HG03575 (cell line): Measurements from ENCODE around the gene CCDC167.

Experiments used
- ATAC-seq: cut with Tn5 transposase; IDR thresholded peaks from one replicate; pipeline ENCODE4 v1.9.1; 2021; ENCODE audit not compliant: unreplicated experiment, insufficient number of reproducible peaks, low FRiP score; ENCODE audit errors: extremely low read depth

Gene CCDC167

GRCh38 chr6:37492991-37493660 is 6.6 kb downstream of the CCDC167 start:
- ATAC-seq, result no peak

- ATAC-seq, result no peak
Observed at GRCh38 chr6:37492236-37492972, 7.3 kb downstream of the CCDC167 start.

- no peak for ATAC-seq
Observed at GRCh38 chr6:37491830-37492208, 7.9 kb downstream of the CCDC167 start.

GRCh38 chr6:37491171-37491829 is 8.4 kb downstream of the CCDC167 start:
- no peak for ATAC-seq

- no peak for ATAC-seq
Observed at GRCh38 chr6:37490536-37491170, 9.0 kb downstream of the CCDC167 start.

GRCh38 chr6:37489697-37490336 is 9.9 kb downstream of the CCDC167 start:
- ATAC-seq, result no peak

GRCh38 chr6:37488476-37488875 is 11.2 kb downstream of the CCDC167 start:
- no peak for ATAC-seq

GRCh38 chr6:37487591-37488380 is 11.9 kb downstream of the CCDC167 start:
- no peak for ATAC-seq

- ATAC-seq, result no peak
Observed at GRCh38 chr6:37486121-37486839, 13.4 kb downstream of the CCDC167 start.

GRCh38 chr6:37485291-37485702 is 14.4 kb downstream of the CCDC167 start:
- ATAC-seq, result no peak

GRCh38 chr6:37484786-37485170 is 14.9 kb downstream of the CCDC167 start:
- ATAC-seq, result no peak

GRCh38 chr6:37483917-37484785 is 15.5 kb downstream of the CCDC167 start:
- no peak for ATAC-seq

- no peak for ATAC-seq
Observed at GRCh38 chr6:37483252-37483901, 16.3 kb downstream of the CCDC167 start.

GRCh38 chr6:37482606-37483251 is 17.0 kb downstream of the CCDC167 start:
- ATAC-seq, result no peak

- no peak for ATAC-seq
Observed at GRCh38 chr6:37481711-37482605, 17.7 kb downstream of the CCDC167 start.
